ENCODE measurements around the gene SYNE1.
"Not testable (repeated sequence)": the region's sequence is repeated elsewhere in the genome, so short reads cannot be mapped to it uniquely, and the experiment has no call there.

Gene SYNE1

GRCh38 chr6:152637296-152638047 is at the start of gene SYNE1:
TSS of gene SYNE1 (minus strand) at chr6:152637362. CDS start at chr6:152628331, 9,031 bp downstream.
- no peak for DNase-seq (ENCODE audit: low spot score)

GRCh38 chr6:152685819-152686218 is 48.7 kb upstream of the SYNE1 start:
- DNase-seq (ENCODE audit: low spot score) = no peak

GRCh38 chr6:152682935-152683334 is 45.8 kb upstream of the SYNE1 start:
- not testable (repeated sequence) for DNase-seq (ENCODE audit: low spot score)

- DNase-seq (ENCODE audit: low spot score) = no peak
These were observed 45.0 kb upstream of the SYNE1 start for GRCh38 chr6:152682141-152682540.

- no peak for DNase-seq (ENCODE audit: low spot score)
These were observed 43.8 kb upstream of the SYNE1 start for GRCh38 chr6:152680879-152681517.

GRCh38 chr6:152680151-152680550 is 43.0 kb upstream of the SYNE1 start:
- DNase-seq (ENCODE audit: low spot score) = no peak

- DNase-seq (ENCODE audit: low spot score) = no peak
These were observed 36.1 kb upstream of the SYNE1 start for GRCh38 chr6:152673236-152673635.

- DNase-seq (ENCODE audit: low spot score) = no peak
These were observed 34.0 kb upstream of the SYNE1 start for GRCh38 chr6:152671171-152671570.

GRCh38 chr6:152669895-152670294 is 32.7 kb upstream of the SYNE1 start:
- DNase-seq (ENCODE audit: low spot score) = no peak

GRCh38 chr6:152661776-152662175 is 24.6 kb upstream of the SYNE1 start:
- DNase-seq (ENCODE audit: low spot score) = no peak

GRCh38 chr6:152651986-152652385 is 14.8 kb upstream of the SYNE1 start:
- no peak for DNase-seq (ENCODE audit: low spot score)

GRCh38 chr6:152648105-152648504 is 10.9 kb upstream of the SYNE1 start:
- DNase-seq (ENCODE audit: low spot score) = no peak

- not testable (repeated sequence) for DNase-seq (ENCODE audit: low spot score)
These were observed 9.6 kb upstream of the SYNE1 start for GRCh38 chr6:152646732-152647131.

- DNase-seq (ENCODE audit: low spot score) = peak; percentile 31
These were observed 5.6 kb upstream of the SYNE1 start for GRCh38 chr6:152642578-152643375.

- peak; percentile 15 for DNase-seq (ENCODE audit: low spot score)
These were observed 410 bp downstream of the SYNE1 start for GRCh38 chr6:152636609-152637295.

GRCh38 chr6:152636021-152636608 is 1.0 kb downstream of the SYNE1 start:
- DNase-seq (ENCODE audit: low spot score) = no peak

GRCh38 chr6:152634773-152635172 is 2.4 kb downstream of the SYNE1 start:
- DNase-seq (ENCODE audit: low spot score) = no peak

- DNase-seq (ENCODE audit: low spot score) = no peak
These were observed 4.9 kb downstream of the SYNE1 start for GRCh38 chr6:152632121-152632782.

GRCh38 chr6:152631376-152631775 is 5.8 kb downstream of the SYNE1 start:
- DNase-seq (ENCODE audit: low spot score) = no peak

GRCh38 chr6:152630832-152631231 is 6.3 kb downstream of the SYNE1 start:
- DNase-seq (ENCODE audit: low spot score) = no peak

- no peak for DNase-seq (ENCODE audit: low spot score)
These were observed 11.9 kb downstream of the SYNE1 start for GRCh38 chr6:152625213-152625612.

Data from HuH-7.5 (cell line).